Large intestine (tissue), 3 donors: ENCODE measurements around the gene RFPL1. TPM values are rescaled to one million over a fixed set of nuclear protein-coding genes. Genes with fewer than 3 reads are reported as not detected.

ENCODE experiments used
- DNase-seq, 2 donors: peaks; one replicate each; pipeline versions ENCODE4 v3.0.0 to v3.0.0-alpha.2; 2013
- H3K27ac ChIP-seq: one replicate; pipeline ENCODE4 v1.5.1; 2013; ENCODE audit warnings: low read length
- H3K27me3 ChIP-seq: 2 replicates; pipeline ENCODE4 v1.6.1; 2013; ENCODE audit warnings: low read length; ENCODE audit not compliant: control insufficient read depth, insufficient read depth
- H3K36me3 ChIP-seq: 2 replicates; pipeline ENCODE4 v1.6.1; 2013; ENCODE audit warnings: low read length; ENCODE audit not compliant: control insufficient read depth, insufficient read depth
- H3K4me1 ChIP-seq: one replicate; pipeline ENCODE4 v1.6.1; 2013; ENCODE audit warnings: low read length; ENCODE audit not compliant: control insufficient read depth, insufficient read depth
- H3K4me3 ChIP-seq: one replicate; pipeline ENCODE4 v1.5.1; 2013; ENCODE audit warnings: low read length
- H3K9me3 ChIP-seq: one replicate; pipeline ENCODE4 v1.6.1; 2013; ENCODE audit warnings: mild to moderate bottlenecking, low read depth, low read length, moderate library complexity; ENCODE audit not compliant: control insufficient read depth
- WGBS: methylation state at CpG from one replicate; pipeline ENCODE4 v1.1.5; 2013; ENCODE audit warnings: low lambda C conversion rate; ENCODE audit not compliant: insufficient coverage; 5-methylcytosine and 5-hydroxymethylcytosine counted together
- polyA plus RNA-seq: library from polyadenylated mRNA; unstranded; fragments of 120-200 nt; gene quantifications from one replicate; pipeline ENCODE4 v1.2.1, GENCODE V29; 2013

RFPL1 gene
- polyA plus RNA-seq, 1 donor: 0.37 TPM

GRCh38 chr22:29457730-29458129 is 19.3 kb downstream of the RFPL1 start:
- DNase-seq: peak in 1 of 2 donors; percentile 23
- Histone ChIP-seq H3K27me3 (no peaks in the 10 kb centered on the region), H3K27ac (no peak overlapping the region), H3K4me1 (no peaks in the 10 kb centered on the region), H3K36me3 (no peaks in the 10 kb centered on the region), H3K4me3 (no peak overlapping the region), H3K9me3 (no peaks in the 10 kb centered on the region)
- WGBS: no CpG with 5 or more reads among the region's 4 CpGs

GRCh38 chr22:29458551-29458950 is 20.2 kb downstream of the RFPL1 start:
- DNase-seq: no peak
- Histone ChIP-seq H3K27me3 (no peaks in the 10 kb centered on the region), H3K36me3 (no peaks in the 10 kb centered on the region), H3K4me1 (no peaks in the 10 kb centered on the region), H3K9me3 (no peaks in the 10 kb centered on the region), H3K27ac (no peak overlapping the region), H3K4me3 (no peak overlapping the region)

- Histone ChIP-seq H3K4me1 (no peaks in the 10 kb centered on the region), H3K4me3 (no peak overlapping the region), H3K27me3 (no peaks in the 10 kb centered on the region), H3K9me3 (no peaks in the 10 kb centered on the region), H3K36me3 (no peaks in the 10 kb centered on the region), H3K27ac (no peak overlapping the region)
- no CpG with 5 or more reads among the region's 9 CpGs for WGBS
- DNase-seq: no peak
Measured at GRCh38 chr22:29459773-29460172, 21.4 kb downstream of the RFPL1 start.

GRCh38 chr22:29461263-29461662 is 22.9 kb downstream of the RFPL1 start:
- Histone ChIP-seq H3K27me3 (no peaks in the 10 kb centered on the region), H3K4me1 (no peaks in the 10 kb centered on the region), H3K9me3 (no peaks in the 10 kb centered on the region), H3K27ac (no peak overlapping the region), H3K36me3 (no peaks in the 10 kb centered on the region), H3K4me3 (no peak overlapping the region)
- no CpG with 5 or more reads among the region's 5 CpGs for WGBS
- DNase-seq: no peak

- Histone ChIP-seq H3K4me3 (no peak overlapping the region), H3K9me3 (no peaks in the 10 kb centered on the region), H3K27ac (no peak overlapping the region), H3K27me3 (no peaks in the 10 kb centered on the region), H3K4me1 (no peaks in the 10 kb centered on the region), H3K36me3 (no peaks in the 10 kb centered on the region)
- WGBS: no CpG with 5 or more reads among the region's 7 CpGs
- DNase-seq: no peak
Measured at GRCh38 chr22:29463629-29464028, 25.2 kb downstream of the RFPL1 start.

DNA sequence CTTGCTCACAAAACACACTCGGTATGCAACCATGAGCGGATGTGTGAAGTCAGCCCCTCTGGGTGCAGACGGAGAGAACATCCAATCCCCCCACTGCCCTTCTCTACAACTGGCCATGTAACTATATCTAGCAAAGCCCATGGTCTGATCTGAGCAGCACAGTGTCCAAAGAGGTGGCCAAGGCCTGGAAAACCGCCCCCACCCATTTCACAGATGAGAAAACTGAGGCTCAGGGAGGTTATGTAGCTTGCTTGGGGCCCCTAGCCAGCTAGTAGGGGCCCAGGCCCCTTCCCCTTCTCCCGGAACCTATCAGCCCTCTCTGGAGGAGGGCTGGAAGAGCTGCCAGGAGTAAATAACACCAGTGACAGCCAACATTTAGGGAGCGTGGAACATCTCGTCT is 26.2 kb downstream of the RFPL1 start:
- H3K4me1 ChIP-seq: no peaks in the 10 kb centered on the region
- no peaks in the 10 kb centered on the region for H3K27me3 ChIP-seq
- DNase-seq: no peak
- no peak overlapping the region for H3K4me3 ChIP-seq
- no peaks in the 10 kb centered on the region for H3K9me3 ChIP-seq
- 60% methylated on average over 1 of the region's 7 CpGs for WGBS
- H3K27ac ChIP-seq: no peak overlapping the region
- no peaks in the 10 kb centered on the region for H3K36me3 ChIP-seq

GRCh38 chr22:29469755-29470154 is 31.4 kb downstream of the RFPL1 start:
- peak overlapping the region; percentile 11 for H3K4me3 ChIP-seq
- no peak overlapping the region for H3K27ac ChIP-seq
- H3K27me3 ChIP-seq: peaks cover 2% of the 10 kb centered on the region
- no peaks in the 10 kb centered on the region for H3K36me3 ChIP-seq
- H3K4me1 ChIP-seq: peaks cover 4% of the 10 kb centered on the region
- DNase-seq: no peak
- no peaks in the 10 kb centered on the region for H3K9me3 ChIP-seq
- WGBS: no CpG with 5 or more reads among the region's 9 CpGs

DNA sequence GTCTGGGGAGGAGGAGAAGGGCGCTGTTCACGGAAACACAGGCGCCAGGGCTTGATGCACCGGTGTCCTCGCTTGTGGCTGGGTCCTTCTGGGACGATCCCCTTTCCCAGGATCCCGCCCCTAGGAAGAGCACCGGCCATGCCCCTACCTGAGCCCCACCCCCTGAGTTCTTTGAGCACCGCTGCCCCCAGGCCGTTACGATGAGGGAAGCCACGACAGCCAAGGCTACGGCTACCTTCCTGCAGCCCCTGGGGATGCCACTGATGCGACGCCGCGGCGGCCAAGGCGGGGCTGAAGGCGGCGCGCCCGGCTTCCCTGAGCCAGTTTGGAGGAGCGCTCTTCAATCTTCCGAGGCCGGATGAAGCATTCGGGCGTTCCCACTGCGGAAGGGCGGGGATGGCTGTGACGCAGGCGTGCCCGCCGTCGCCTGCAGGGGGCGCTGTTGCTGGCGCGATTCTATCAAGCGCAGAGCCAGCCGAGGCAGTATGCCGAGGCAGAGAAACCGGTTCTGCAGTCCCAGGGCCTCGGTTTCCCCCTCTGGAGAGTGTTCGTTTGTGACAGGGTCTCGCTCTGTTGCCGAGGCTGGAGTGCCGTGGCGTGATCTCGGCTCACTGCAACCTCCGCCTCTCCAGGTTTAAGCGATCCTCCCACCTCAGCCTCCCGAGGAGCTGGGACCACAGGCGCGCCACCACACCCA is 31.9 kb downstream of the RFPL1 start:
- Histone ChIP-seq H3K27me3 (peaks cover 2% of the 10 kb centered on the region), H3K4me3 (peak overlapping the region; percentile 11), H3K4me1 (peaks cover 4% of the 10 kb centered on the region), H3K36me3 (no peaks in the 10 kb centered on the region), H3K27ac (no peak overlapping the region), H3K9me3 (no peaks in the 10 kb centered on the region)
- DNase-seq: peak; percentile 47 to 65
- 88% methylated on average over 5 of the region's 54 CpGs for WGBS

GRCh38 chr22:29473001-29473400 is 34.6 kb downstream of the RFPL1 start:
- no peaks in the 10 kb centered on the region for H3K9me3 ChIP-seq
- peaks cover 4% of the 10 kb centered on the region for H3K4me1 ChIP-seq
- no peak overlapping the region for H3K4me3 ChIP-seq
- H3K27me3 ChIP-seq: peaks cover 2% of the 10 kb centered on the region
- H3K27ac ChIP-seq: no peak overlapping the region
- no peaks in the 10 kb centered on the region for H3K36me3 ChIP-seq
- WGBS: no CpG with 5 or more reads among the region's 5 CpGs
- DNase-seq: no peak

- Histone ChIP-seq H3K27me3 (peaks cover 20% of the 10 kb centered on the region), H3K27ac (no peak overlapping the region), H3K9me3 (peaks cover 4% of the 10 kb centered on the region), H3K4me1 (peaks cover 2% of the 10 kb centered on the region), H3K4me3 (no peak overlapping the region), H3K36me3 (no peaks in the 10 kb centered on the region)
- DNase-seq: no peak
- WGBS: 84% methylated on average over 3 of the region's 8 CpGs
Measured at GRCh38 chr22:29475550-29475949, 37.2 kb downstream of the RFPL1 start.

GRCh38 chr22:29476116-29476515 is 37.7 kb downstream of the RFPL1 start:
- peaks cover 24% of the 10 kb centered on the region for H3K27me3 ChIP-seq
- no CpG with 5 or more reads among the region's 6 CpGs for WGBS
- DNase-seq: no peak

More at GRCh38 chr22:29476116-29476515, 37.7 kb downstream of the RFPL1 start:
- Histone ChIP-seq H3K4me3 (no peak overlapping the region), H3K4me1 (peaks cover 5% of the 10 kb centered on the region), H3K9me3 (peaks cover 8% of the 10 kb centered on the region), H3K36me3 (no peaks in the 10 kb centered on the region), H3K27ac (no peak overlapping the region)
